OCI-LY1 (cell line): ENCODE measurements around the gene NUP188.
A peak's percentile ranks its signal among the peaks of the same experiment; 100 is the strongest.

Experiments
- H2AFZ ChIP-seq: fragments of 200-600 bp; sonication (generic), shearing (Covaris generic); 2 replicates; pipeline ENCODE4 v1.6.0; 2014; ENCODE audit warnings: antibody characterized with exemption, mild to moderate bottlenecking, low read length
- H3F3A ChIP-seq: fragments of 200-600 bp; sonication (generic), shearing (Covaris generic); 2 replicates; pipeline ENCODE4 v1.6.0; 2014; ENCODE audit warnings: mild to moderate bottlenecking, antibody characterized with exemption, low read length, moderate library complexity; ENCODE audit not compliant: insufficient read depth
- H3K27ac ChIP-seq: fragments of 200-600 bp; sonication (generic); 2 replicates; pipeline ENCODE4 v1.5.1; 2014; ENCODE audit warnings: low read length, mixed run types, mild to moderate bottlenecking, low read depth; ENCODE audit not compliant: poor library complexity, severe bottlenecking
- H3K27me3 ChIP-seq: fragments of 200-600 bp; sonication (generic); 2 replicates; pipeline ENCODE4 v1.6.0; 2014; ENCODE audit warnings: antibody characterized with exemption, mild to moderate bottlenecking, low read length, moderate library complexity; ENCODE audit not compliant: insufficient read depth
- H3K36me3 ChIP-seq: fragments of 200-600 bp; sonication (generic); 2 replicates; pipeline ENCODE4 v1.6.1; 2014; ENCODE audit warnings: mild to moderate bottlenecking, antibody characterized with exemption, low read length, moderate library complexity, mixed read lengths; ENCODE audit not compliant: insufficient read depth
- H3K4me1 ChIP-seq: fragments of 200-600 bp; sonication (generic); 2 replicates; pipeline ENCODE4 v1.5.1; 2014; ENCODE audit warnings: mild to moderate bottlenecking, low read length, moderate library complexity; ENCODE audit not compliant: insufficient read depth, severe bottlenecking
- H3K4me2 ChIP-seq: fragments of 200-600 bp; sonication (generic), shearing (Covaris generic); 2 replicates; pipeline ENCODE4 v1.6.1; 2014; ENCODE audit warnings: low read length
- H3K4me3 ChIP-seq: fragments of 200-600 bp; sonication (generic); 2 replicates; pipeline ENCODE4 v1.5.1; 2014; ENCODE audit warnings: low read length, low read depth, mild to moderate bottlenecking, mixed read lengths; ENCODE audit not compliant: poor library complexity, severe bottlenecking
- H3K79me2 ChIP-seq: fragments of 200-600 bp; shearing (Covaris generic); 2 replicates; pipeline ENCODE4 v1.6.1; 2016; ENCODE audit warnings: mixed run types, low read length, mixed read lengths; ENCODE audit not compliant: insufficient read depth
- H3K9ac ChIP-seq: fragments of 200-600 bp; sonication (generic), shearing (Covaris generic); 2 replicates; pipeline ENCODE4 v1.6.1; 2014; ENCODE audit warnings: mild to moderate bottlenecking, low read length, mixed read lengths
- H3K9me2 ChIP-seq: fragments of 200-600 bp; sonication (generic), shearing (Covaris generic); 2 replicates; pipeline ENCODE4 v1.6.1; 2014; ENCODE audit warnings: low read depth, mild to moderate bottlenecking, low read length, mixed read lengths
- H3K9me3 ChIP-seq: fragments of 200-600 bp; shearing (Covaris generic); 2 replicates; pipeline ENCODE4 v1.6.1; 2014; ENCODE audit warnings: low read length, mixed read lengths
- H4K20me1 ChIP-seq: fragments of 200-600 bp; sonication (generic), shearing (Covaris generic); 2 replicates; pipeline ENCODE4 v1.6.0; 2016; ENCODE audit warnings: mild to moderate bottlenecking, low read length; ENCODE audit not compliant: insufficient read depth
- EZH2 ChIP-seq: fragments of 200-600 bp; sonication (generic), shearing (Covaris generic); IDR thresholded peaks from 2 replicates; pipeline ENCODE4 v1.8.0; 2017; ENCODE audit warnings: borderline replicate concordance, mixed run types, mild to moderate bottlenecking, antibody characterized with exemption, low read length, moderate library complexity, mixed read lengths
- TF ChIP-seq, protein P1 (sequence below): fragments of 200-600 bp; sonication (generic), shearing (Covaris generic); IDR thresholded peaks from 2 replicates; pipeline ENCODE4 v1.5.1; 2017; ENCODE audit warnings: mild to moderate bottlenecking, antibody characterized with exemption, low read length, moderate library complexity, mixed read lengths

The NUP188 gene, protein sequence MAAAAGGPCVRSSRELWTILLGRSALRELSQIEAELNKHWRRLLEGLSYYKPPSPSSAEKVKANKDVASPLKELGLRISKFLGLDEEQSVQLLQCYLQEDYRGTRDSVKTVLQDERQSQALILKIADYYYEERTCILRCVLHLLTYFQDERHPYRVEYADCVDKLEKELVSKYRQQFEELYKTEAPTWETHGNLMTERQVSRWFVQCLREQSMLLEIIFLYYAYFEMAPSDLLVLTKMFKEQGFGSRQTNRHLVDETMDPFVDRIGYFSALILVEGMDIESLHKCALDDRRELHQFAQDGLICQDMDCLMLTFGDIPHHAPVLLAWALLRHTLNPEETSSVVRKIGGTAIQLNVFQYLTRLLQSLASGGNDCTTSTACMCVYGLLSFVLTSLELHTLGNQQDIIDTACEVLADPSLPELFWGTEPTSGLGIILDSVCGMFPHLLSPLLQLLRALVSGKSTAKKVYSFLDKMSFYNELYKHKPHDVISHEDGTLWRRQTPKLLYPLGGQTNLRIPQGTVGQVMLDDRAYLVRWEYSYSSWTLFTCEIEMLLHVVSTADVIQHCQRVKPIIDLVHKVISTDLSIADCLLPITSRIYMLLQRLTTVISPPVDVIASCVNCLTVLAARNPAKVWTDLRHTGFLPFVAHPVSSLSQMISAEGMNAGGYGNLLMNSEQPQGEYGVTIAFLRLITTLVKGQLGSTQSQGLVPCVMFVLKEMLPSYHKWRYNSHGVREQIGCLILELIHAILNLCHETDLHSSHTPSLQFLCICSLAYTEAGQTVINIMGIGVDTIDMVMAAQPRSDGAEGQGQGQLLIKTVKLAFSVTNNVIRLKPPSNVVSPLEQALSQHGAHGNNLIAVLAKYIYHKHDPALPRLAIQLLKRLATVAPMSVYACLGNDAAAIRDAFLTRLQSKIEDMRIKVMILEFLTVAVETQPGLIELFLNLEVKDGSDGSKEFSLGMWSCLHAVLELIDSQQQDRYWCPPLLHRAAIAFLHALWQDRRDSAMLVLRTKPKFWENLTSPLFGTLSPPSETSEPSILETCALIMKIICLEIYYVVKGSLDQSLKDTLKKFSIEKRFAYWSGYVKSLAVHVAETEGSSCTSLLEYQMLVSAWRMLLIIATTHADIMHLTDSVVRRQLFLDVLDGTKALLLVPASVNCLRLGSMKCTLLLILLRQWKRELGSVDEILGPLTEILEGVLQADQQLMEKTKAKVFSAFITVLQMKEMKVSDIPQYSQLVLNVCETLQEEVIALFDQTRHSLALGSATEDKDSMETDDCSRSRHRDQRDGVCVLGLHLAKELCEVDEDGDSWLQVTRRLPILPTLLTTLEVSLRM (N-terminal part only)

DNA sequence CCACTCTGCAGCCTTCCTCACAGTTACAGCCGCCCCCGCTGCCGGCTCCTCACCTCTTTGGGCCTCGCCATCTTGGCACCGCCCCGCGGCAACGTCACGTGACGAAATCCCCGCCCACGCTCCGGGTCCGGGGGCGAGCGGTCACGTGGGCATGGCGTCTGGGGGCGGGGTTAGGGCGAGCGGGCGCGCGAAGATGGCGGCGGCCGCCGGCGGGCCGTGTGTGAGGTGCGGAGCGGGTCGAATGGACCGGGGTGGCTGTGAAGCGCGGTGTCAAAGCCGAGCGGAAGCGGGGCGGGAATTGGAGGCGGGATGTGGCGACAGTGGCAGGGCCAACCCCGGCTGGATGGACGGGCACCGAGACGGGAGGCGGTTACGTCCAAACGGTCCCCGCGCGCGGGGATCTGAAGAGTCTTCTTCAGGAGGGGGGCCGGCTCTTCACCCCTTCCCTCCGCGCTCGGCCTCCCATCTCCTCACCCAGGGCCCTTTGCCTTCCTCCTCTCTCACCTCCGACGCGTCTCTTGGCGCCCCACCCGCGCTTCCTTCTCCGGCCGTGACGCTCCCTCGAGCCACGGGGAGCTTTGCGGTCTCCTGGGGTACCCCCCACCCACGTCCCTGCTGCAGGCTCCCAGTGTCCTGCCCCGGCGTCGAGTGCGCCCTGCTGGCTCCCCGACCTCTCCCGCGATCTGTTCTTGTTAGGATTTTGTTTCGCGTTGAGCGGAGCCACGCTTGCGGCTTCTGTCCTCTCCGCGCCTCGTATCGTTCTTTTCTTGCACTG lies at the start of gene NUP188, which contains the start of gene DOLK:
Gene NUP188 (plus strand): TSS at position 173 of the 775 bp plus-strand sequence. CDS start 21 bp downstream, at position 194.
Gene DOLK (minus strand): TSS at position 77 of the 775 bp plus-strand sequence. CDS start 300 bp downstream, outside the sequence.
- Histone ChIP-seq H3K9me3 (no peaks in the 10 kb centered on the region), H3K9me2 (no peaks in the 10 kb centered on the region), H3K4me2 (peak within 1 kb of the TSS; percentile 92), H3K4me1 (peaks cover 13% of the 10 kb centered on the region), H3K79me2 (peaks cover 6% of the 10 kb centered on the region; the same call in 1 of the 2 replicates), H3K27me3 (no peaks in the 10 kb centered on the region), H3K4me3 (peak within 1 kb of the TSS; percentile 84), H3F3A (no peaks in the 10 kb centered on the region), H3K36me3 (peaks cover 32% of the 10 kb centered on the region), H2AFZ (no peak within 1 kb of the TSS), H4K20me1 (no peaks in the 10 kb centered on the region), H3K9ac (peak within 1 kb of the TSS; percentile 87), H3K27ac (peak within 1 kb of the TSS; percentile 34)
- TF ChIP-seq, protein P1, sequence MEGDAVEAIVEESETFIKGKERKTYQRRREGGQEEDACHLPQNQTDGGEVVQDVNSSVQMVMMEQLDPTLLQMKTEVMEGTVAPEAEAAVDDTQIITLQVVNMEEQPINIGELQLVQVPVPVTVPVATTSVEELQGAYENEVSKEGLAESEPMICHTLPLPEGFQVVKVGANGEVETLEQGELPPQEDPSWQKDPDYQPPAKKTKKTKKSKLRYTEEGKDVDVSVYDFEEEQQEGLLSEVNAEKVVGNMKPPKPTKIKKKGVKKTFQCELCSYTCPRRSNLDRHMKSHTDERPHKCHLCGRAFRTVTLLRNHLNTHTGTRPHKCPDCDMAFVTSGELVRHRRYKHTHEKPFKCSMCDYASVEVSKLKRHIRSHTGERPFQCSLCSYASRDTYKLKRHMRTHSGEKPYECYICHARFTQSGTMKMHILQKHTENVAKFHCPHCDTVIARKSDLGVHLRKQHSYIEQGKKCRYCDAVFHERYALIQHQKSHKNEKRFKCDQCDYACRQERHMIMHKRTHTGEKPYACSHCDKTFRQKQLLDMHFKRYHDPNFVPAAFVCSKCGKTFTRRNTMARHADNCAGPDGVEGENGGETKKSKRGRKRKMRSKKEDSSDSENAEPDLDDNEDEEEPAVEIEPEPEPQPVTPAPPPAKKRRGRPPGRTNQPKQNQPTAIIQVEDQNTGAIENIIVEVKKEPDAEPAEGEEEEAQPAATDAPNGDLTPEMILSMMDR = no peak
- TF ChIP-seq EZH2 = no peak

DNA sequence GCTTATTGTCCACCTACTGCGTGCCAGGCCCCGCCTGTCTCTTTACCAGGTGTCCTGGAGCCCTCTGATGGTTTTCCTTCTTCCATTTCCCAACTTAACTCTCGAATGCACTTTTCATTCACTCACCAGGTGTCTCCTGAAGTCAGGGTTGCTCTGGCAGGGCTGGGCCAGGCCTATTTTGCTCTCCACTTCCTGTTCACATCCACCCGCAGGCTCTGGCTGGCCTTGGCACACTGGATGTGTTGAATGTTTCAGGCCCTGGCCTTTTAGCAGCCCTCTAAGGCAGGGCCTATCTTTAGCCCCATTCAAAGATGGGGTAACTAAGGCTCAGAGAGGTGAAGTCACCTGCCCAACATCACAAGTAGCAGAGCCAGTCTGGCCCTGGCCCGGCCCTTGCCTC lies 49.1 kb upstream of the NUP188 start:
- Histone ChIP-seq H3K27me3 (no peaks in the 10 kb centered on the region), H3K9ac (no peak overlapping the region), H2AFZ (no peak overlapping the region), H3K9me2 (no peaks in the 10 kb centered on the region), H3F3A (no peaks in the 10 kb centered on the region), H3K27ac (no peak overlapping the region), H3K36me3 (peaks cover 34% of the 10 kb centered on the region), H3K4me2 (no peak overlapping the region), H3K4me3 (no peak overlapping the region), H4K20me1 (no peaks in the 10 kb centered on the region), H3K4me1 (peaks cover 17% of the 10 kb centered on the region), H3K9me3 (no peaks in the 10 kb centered on the region), H3K79me2 (no peaks in the 10 kb centered on the region)
- no peak for TF ChIP-seq EZH2
- TF ChIP-seq, protein P1 = no peak
